SK-MEL-5 (cell line): ENCODE measurements around the gene TXNDC5. TPM values are rescaled to one million over a fixed set of nuclear protein-coding genes. Genes with fewer than 3 reads are reported as not detected.
"Not testable (repeated sequence)": the region's sequence is repeated elsewhere in the genome, so short reads cannot be mapped to it uniquely, and the experiment has no call there.

Experiments used
- DNase-seq: peaks from one replicate; pipeline ENCODE4 v3.0.0-alpha.2; 2016; ENCODE audit warnings: low read depth, low spot score
- in situ Hi-C: cut with HindIII; loops from 2 replicates; pipeline ENCODE4 v1.10.0; 2016; ENCODE audit warnings: low sequenced_read_pairs, high pct_unique_total_duplicates, low pct_unique_long_range_greater_than_20kb
- total RNA-seq: library from RNA; depleted of rRNA; stranded (reverse); fragments of >200 nt; shearing (Covaris generic); gene quantifications from 2 replicates; pipeline ENCODE4 v1.2.3, GENCODE V29; 2014

Gene TXNDC5
- total RNA-seq, 1 experiment from 2014 or later = 709 TPM

DNA sequence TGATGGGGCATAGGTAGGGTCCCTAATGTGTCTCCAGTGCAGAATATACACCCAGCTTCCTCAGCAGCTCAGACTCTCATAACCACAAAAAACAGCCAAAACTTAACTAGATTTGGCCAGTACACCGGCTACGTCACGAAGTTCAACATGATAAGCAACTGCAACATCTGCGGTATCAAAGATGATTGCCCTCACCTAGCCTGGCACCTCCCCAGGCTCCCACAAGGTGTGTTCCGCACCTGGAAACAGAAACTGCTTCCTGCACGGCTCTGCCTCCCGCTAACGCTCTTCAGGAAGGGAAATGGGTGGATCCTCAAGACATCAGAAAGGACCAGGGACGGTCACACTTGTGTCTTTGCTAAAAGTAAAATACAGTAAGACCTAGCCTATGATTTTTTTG, 9.5 kb downstream of the TXNDC5 start:
- in situ Hi-C loops = no loop called here
- DNase-seq = no peak

GRCh38 chr6:7900621-7901020, 10.0 kb downstream of the TXNDC5 start:
- in situ Hi-C loops = no loop called here
- DNase-seq = no peak

- no peak for DNase-seq
- in situ Hi-C loops = no loop called here
These were observed 10.7 kb downstream of the TXNDC5 start for GRCh38 chr6:7899889-7900213.

GRCh38 chr6:7899101-7899888, 11.3 kb downstream of the TXNDC5 start:
- in situ Hi-C loops = no loop called here
- no peak for DNase-seq

DNA sequence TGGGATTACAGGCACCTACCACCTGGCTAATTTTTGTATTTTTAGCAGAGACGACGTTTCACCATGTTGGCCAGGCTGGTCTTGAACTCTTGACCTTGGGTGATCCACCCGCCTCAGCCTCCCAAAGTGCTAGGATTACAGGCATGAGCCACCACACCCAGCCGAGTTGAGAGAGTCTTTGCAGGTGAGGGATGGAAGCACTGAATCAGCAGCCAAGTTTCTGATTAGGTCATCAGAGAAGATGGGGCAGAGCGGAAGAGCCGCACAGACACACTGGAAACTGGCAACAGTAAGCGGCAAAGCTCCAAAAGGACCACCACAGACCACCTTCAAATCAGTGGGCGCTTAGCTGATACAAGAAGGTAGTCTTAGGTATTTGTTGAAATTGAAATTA, 12.4 kb downstream of the TXNDC5 start:
- DNase-seq, in situ Hi-C loops: not testable (repeated sequence)

- DNase-seq = no peak
- in situ Hi-C loops = no loop called here
These were observed 13.0 kb downstream of the TXNDC5 start for GRCh38 chr6:7897461-7898192.

GRCh38 chr6:7896465-7896987, 14.1 kb downstream of the TXNDC5 start:
- in situ Hi-C loops = no loop called here

GRCh38 chr6:7895125-7895423, 15.5 kb downstream of the TXNDC5 start:
- no peak for DNase-seq
- in situ Hi-C loops = no loop called here

More at GRCh38 chr6:7896465-7896987, 14.1 kb downstream of the TXNDC5 start:
- no peak for DNase-seq

DNA sequence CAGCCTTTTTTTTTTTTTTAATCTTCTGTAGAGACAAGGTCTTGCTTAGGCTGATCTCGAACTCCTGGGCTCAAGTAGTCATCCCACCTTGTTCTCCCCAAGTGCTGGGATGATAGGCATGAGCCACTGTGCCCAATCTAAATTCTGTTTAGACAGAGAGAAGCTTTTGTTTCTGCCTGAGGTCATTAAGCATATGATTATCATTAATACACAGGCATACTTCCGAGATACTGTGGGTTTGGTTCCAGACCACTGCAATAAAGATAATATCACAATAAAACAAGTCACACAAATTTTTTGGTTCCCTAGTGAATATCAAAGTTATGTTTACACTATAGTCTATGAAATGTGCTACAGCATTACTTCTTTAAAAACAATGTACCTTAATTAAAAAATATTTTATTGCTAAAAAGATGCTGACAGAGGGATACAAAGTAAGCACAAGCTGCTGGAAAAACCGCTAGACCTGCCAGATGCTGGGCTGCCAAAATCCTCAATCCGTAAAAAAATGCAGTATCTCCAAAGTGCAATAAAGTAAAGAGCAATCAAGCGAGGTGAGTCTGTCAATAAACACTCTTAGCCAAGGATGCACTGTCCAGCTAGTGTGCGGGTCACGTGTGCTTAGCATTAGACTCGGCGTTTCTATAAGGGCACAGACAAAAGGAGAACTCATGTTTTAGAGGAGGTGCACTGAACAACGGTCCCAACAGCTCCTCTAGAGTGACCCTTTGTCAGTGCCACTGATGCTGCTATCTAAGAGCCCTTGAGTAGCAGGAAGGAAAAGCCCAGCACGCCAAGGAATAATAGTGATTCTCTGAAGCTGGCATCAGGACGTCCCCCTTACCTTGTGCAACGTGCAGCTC, 16.1 kb downstream of the TXNDC5 start:
- in situ Hi-C loops = no loop called here
- no peak for DNase-seq

DNA sequence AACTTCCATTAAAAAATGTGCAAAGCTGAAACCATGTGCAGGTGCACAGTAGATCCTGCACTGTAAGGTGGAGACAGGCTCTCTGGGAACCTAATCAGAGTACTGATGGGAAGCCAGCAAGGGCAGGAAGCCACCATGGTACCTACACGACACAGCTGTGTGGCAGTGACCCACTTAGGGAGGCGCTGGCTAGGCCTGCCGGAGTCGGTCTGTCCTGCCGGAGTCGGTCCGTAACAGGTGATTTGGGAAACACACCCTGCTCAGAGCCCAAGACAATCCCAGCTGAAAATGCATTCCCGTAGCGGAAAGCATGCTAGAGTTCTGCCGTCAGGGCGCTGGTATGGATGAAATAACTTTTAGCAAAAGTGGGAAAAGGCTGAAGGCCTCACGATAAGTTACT, 17.2 kb downstream of the TXNDC5 start:
- no peak for DNase-seq
- in situ Hi-C loops = no loop called here

DNA sequence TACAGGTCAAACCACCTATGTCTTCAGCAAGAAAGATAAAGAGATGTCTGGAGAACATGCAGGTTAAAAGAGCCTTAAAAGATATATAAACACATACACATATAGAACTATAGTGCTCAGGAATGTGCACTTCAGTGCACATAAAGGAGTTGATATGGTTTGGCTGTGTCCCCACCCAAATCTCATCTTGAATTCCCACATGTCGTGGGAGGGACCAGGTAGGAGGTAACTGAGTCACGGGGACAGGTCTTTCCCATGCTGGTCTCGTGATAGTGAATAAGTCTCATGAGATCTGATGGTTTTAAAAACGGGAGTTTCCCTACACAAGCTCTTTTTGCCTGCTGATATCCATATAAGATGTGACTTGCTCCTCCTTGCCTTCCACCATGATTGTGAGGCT, 18.2 kb downstream of the TXNDC5 start:
- DNase-seq, in situ Hi-C loops: not testable (repeated sequence)

- DNase-seq = no peak
- in situ Hi-C loops = no loop called here
These were observed 19.3 kb downstream of the TXNDC5 start for GRCh38 chr6:7891078-7891872.

DNA sequence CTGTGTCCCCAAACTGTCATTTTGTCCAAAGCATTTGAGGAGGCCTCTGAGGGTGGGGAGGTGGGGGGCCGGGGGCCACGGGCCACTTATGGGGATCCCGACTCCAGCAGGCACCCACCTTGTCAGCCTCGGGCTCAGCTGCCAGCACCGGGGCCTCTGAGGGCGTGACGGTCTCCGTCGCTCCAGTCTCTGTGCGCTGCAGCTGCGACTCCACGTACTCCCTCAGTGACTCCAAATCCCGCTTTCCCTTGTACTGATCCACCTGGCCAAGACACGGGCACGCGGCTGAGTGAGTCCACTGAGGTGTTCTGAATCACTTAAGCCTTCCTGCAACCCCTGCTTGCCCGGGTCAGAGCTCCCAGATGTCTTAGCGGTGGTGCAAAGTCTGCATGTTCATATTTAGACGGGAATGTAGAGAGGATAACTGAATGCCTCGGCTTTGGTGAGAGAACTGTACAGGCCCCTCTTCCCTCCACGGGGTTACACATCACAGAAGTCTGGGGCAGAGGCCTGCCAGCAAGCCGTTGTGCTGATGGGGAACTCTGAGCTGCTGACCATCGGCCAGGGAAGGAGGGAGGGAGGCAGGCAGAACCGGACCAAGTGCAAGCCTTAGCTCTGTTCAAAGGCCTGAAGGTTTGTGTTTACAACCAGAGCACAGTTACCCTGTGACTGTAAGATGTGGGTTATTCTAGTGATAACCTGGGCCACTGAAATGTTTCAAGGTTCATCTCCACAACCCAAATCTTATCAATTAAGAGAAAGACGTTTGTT, 21.8 kb downstream of the TXNDC5 start:
- no peak for DNase-seq
- in situ Hi-C loops = no loop called here

DNA sequence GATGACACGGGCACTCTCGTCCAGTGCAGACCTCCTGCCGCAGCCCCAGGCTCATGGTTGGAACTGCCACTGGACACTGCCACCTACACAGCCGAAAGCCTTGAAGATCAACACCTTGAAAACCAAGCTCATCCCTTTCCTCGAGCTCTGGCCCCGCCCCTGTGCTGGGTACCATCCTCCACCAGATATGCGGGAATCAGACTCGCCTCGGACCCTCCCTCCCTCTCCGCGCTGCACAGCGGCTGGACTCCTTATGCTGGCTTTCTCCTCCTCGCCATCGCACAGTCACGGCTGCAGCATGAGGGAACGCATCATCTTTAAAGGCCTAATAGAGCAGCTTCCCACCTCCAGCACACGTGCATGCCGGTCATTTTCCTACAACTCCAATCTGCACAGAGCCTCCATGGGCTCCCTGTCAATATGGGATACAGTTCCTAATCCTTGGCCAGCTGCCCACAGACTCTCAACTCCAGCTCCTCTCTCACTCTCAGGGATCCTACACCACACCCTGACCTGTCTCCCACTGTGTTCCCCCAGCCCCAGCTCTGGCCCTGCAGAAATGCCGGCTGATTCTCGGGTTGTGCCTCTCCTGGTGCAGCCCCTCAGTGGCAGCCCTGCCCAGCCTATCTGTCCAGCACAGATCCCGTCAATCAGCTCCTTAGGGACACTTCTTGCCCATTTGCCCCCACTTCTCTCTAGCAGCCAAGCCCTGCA, 23.2 kb downstream of the TXNDC5 start:
- in situ Hi-C loops = no loop called here
- no peak for DNase-seq

DNA sequence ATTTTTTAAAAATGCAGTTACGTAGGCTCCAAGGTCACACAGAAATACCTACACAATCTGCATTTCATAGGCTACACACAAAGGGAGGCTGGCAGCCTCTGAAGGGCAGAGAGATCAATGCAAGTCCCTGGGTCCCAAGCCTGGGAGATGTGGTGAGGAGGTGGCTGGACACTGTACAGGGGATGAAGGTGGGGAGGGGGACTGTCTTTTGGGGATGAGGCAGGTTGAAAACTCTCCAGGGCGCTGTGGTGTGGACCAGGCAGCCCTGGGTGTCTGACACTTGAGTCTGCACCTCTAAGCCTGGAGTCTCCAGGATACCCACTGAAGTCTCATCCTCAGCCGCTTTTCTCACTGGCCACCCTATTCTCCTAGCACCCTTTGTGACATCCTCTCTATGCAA, 24.5 kb downstream of the TXNDC5 start:
- no peak for DNase-seq
- in situ Hi-C loops = no loop called here

DNA sequence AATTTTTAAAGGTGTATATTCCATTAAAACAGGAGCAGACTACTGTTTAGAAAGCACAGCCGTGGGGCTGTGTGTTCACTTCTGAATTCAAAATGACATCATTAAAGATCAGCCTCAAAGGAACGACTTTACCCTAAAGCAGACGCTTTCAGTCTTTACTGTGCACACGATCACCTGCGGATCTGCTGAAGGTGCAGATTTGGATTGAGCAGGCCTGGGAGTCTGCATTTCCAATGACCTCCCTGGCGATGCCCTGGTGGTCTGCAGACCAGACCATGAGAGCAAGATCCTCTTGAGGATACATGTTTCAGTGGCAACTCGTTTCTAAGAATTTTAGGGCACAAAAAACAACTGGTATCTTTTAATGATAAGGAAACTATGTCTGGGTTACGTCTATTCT, 27.2 kb downstream of the TXNDC5 start:
- in situ Hi-C loops = no loop called here
- DNase-seq = no peak
